Mesothelial cell of epicardium (in vitro differentiated cells): Measurements from ENCODE around the gene TTC5. TPM values are rescaled to one million over a fixed set of nuclear protein-coding genes. Genes with fewer than 3 reads are reported as not detected.
"Not testable (repeated sequence)": the region's sequence is repeated elsewhere in the genome, so short reads cannot be mapped to it uniquely, and the experiment has no call there.

Source experiments
- DNase-seq, 2 experiments: peaks; one replicate each; pipeline ENCODE4 v3.0.0; 2021; ENCODE audit warnings: low spot score in 2 of 2; ENCODE audit not compliant: unreplicated experiment in 2 of 2
- H3K27ac Mint-ChIP-seq: 2 replicates; pipeline ENCODE4 v1.8.0; 2021; ENCODE audit warnings: mixed read lengths
- H3K27me3 Mint-ChIP-seq: 2 replicates; pipeline ENCODE4 v1.8.0; 2021; ENCODE audit warnings: low read depth, mixed read lengths
- H3K36me3 Mint-ChIP-seq: 2 replicates; pipeline ENCODE4 v1.8.0; 2021; ENCODE audit warnings: mixed read lengths
- H3K4me1 Mint-ChIP-seq: 2 replicates; pipeline ENCODE4 v1.8.0; 2021; ENCODE audit warnings: mixed read lengths
- H3K4me3 Mint-ChIP-seq: 2 replicates; pipeline ENCODE4 v1.8.0; 2021; ENCODE audit warnings: mild to moderate bottlenecking, moderate library complexity, mixed read lengths
- H3K9me3 Mint-ChIP-seq: 2 replicates; pipeline ENCODE4 v1.8.0; 2021; ENCODE audit warnings: mixed read lengths
- CTCF ChIP-seq: fragments of 200-600 bp; sonication (generic); IDR thresholded peaks from one replicate; pipeline ENCODE4 v1.5.0; 2021; ENCODE audit warnings: antibody characterized with exemption; ENCODE audit not compliant: unreplicated experiment
- total RNA-seq: library from RNA; stranded (reverse); gene quantifications from 3 replicates; pipeline ENCODE4 v1.2.1, GENCODE V29; 2021

The TTC5 gene
- total RNA-seq, 1 donor from 2014 or later, result 30.0 TPM

DNA sequence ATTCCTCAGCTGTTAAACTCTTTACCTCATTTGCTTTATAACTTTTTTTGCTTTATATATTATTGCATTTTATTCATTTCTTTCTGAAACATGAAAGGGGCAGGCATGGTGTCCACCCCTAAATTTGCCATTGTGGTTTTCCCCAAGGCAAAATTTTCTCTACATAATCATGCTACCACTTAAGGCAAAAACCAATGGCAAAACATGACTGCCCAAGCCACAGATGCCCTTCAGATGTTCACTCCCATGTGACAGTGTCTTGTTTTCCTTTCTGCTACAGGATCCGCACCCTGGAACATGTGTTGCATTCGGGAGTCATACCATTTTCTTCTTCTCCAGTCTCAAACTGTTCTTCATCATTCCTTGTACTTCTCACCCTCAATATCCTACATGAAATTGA is 28.3 kb downstream of the TTC5 start:
- Mint-ChIP-seq H3K27me3 (no peaks in the 10 kb centered on the region), H3K4me3 (no peak overlapping the region), H3K36me3 (peaks cover 72% of the 10 kb centered on the region), H3K4me1 (no peaks in the 10 kb centered on the region), H3K9me3 (peaks cover 70% of the 10 kb centered on the region), H3K27ac (no peak overlapping the region)
- DNase-seq, result no peak
- no peak for TF ChIP-seq CTCF

DNA sequence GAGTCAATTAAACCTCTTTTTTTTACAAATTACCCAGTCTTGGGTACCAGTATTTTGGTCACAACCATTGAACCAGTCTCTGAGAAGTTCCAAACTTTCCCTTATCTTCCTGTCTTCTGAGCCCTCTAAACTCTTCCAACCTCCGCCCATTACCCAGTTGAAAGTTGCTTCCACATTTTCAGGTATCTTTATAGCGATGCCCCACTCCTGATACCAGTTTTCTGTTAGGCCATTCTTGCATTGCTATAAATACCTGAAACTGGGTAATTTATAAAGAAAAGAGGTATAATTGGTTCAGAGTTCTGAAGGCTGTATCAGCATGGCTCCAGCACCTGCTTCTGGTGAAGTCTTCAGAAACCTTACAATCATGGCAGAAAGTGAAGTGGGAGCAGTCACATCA is 31.7 kb downstream of the TTC5 start:
- no peaks in the 10 kb centered on the region for H3K27me3 Mint-ChIP-seq
- no peak for TF ChIP-seq CTCF
- H3K36me3 Mint-ChIP-seq, result peaks cover 46% of the 10 kb centered on the region

DNA sequence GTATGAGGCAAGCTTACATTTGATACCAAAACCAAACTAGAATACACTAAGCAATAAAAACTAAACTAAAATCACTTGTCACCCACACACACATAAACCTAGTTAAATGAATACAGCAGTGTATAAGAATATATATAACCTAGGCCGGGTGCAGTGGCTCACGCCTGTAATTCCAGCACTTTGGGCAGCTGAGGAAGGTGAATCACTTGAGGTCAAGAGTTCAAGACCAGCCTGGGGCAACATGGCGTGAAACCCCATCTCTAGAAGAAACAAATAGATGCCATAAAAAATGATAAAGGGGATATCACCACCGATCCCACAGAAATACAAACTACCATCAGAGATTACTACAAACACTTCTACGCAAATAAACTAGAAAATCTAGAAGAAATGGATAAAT is 41.4 kb downstream of the TTC5 start:
- peaks cover 36% of the 10 kb centered on the region for H3K9me3 Mint-ChIP-seq
- H3K27me3 Mint-ChIP-seq, H3K27ac Mint-ChIP-seq, H3K4me1 Mint-ChIP-seq, DNase-seq, H3K4me3 Mint-ChIP-seq, H3K36me3 Mint-ChIP-seq: not testable (repeated sequence)

More for the DNA sequence above, 31.7 kb downstream of the TTC5 start:
- Mint-ChIP-seq H3K27ac (no peak overlapping the region), H3K9me3 (peaks cover 72% of the 10 kb centered on the region), H3K4me3 (no peak overlapping the region), H3K4me1 (no peaks in the 10 kb centered on the region)
- no peak for DNase-seq

GRCh38 chr14:20262642-20263128 is 43.1 kb downstream of the TTC5 start:
- no peak for TF ChIP-seq CTCF
- peaks cover 30% of the 10 kb centered on the region for H3K9me3 Mint-ChIP-seq

GRCh38 chr14:20247646-20248246 is 58.0 kb downstream of the TTC5 start:
- no peak for TF ChIP-seq CTCF
- Mint-ChIP-seq H3K27ac (no peak overlapping the region), H3K9me3 (peaks cover 51% of the 10 kb centered on the region), H3K36me3 (no peaks in the 10 kb centered on the region), H3K4me1 (no peaks in the 10 kb centered on the region), H3K27me3 (no peaks in the 10 kb centered on the region), H3K4me3 (no peak overlapping the region)
- no peak for DNase-seq

More at GRCh38 chr14:20262642-20263128, 43.1 kb downstream of the TTC5 start:
- DNase-seq, result no peak
- no peak overlapping the region for H3K4me3 Mint-ChIP-seq
- no peak overlapping the region for H3K27ac Mint-ChIP-seq
- no peaks in the 10 kb centered on the region for H3K27me3 Mint-ChIP-seq
- no peaks in the 10 kb centered on the region for H3K36me3 Mint-ChIP-seq
- no peaks in the 10 kb centered on the region for H3K4me1 Mint-ChIP-seq

Other genes starting within 250 kb of the TTC5 start
- not detected in 3 replicates for gene OR4L1, start 245.9 kb downstream of the TTC5 start, total RNA-seq
- not detected in 3 replicates for gene OR4K17, start 195.2 kb downstream of the TTC5 start, total RNA-seq
- gene OR4N5, start 167.1 kb downstream of the TTC5 start, total RNA-seq, result not detected in 3 replicates
- not detected in 3 replicates for gene OR11G2, start 115.1 kb downstream of the TTC5 start, total RNA-seq
- not detected in 3 replicates for gene OR11H6, start 82.2 kb downstream of the TTC5 start, total RNA-seq
- gene OR11H7, start 77.0 kb downstream of the TTC5 start, total RNA-seq, result not detected in 3 replicates
- gene OR11H4, start 66.7 kb downstream of the TTC5 start, total RNA-seq, result not detected in 3 replicates
- gene CCNB1IP1, start 27.3 kb upstream of the TTC5 start, total RNA-seq, result 104 to 112 TPM (median 109 TPM) in 3 replicates
- 35.1 to 40.9 TPM (median 38.6 TPM) in 3 replicates for gene PARP2, start 37.7 kb upstream of the TTC5 start, total RNA-seq
- 12.8 to 18.3 TPM (median 16.8 TPM) in 3 replicates for gene TEP1, start 107.5 kb upstream of the TTC5 start, total RNA-seq
- 0.11 to 0.16 TPM (median 0.13 TPM) in 3 replicates for gene KLHL33, start 130.2 kb upstream of the TTC5 start, total RNA-seq
- gene OSGEP, start 148.9 kb upstream of the TTC5 start, total RNA-seq, result 67.0 to 72.9 TPM (median 69.7 TPM) in 3 replicates
- gene APEX1, start 149.3 kb upstream of the TTC5 start, total RNA-seq, result 283 to 304 TPM (median 299 TPM) in 3 replicates
- 32.3 to 37.5 TPM (median 33.7 TPM) in 3 replicates for gene PIP4P1, start 155.5 kb upstream of the TTC5 start, total RNA-seq
- 10.3 to 11.3 TPM (median 10.4 TPM) in 3 replicates for gene PNP, start 163.5 kb upstream of the TTC5 start, total RNA-seq
- 0.70 to 1.1 TPM (median 1.1 TPM) in 3 replicates for gene RNASE10, start 199.6 kb upstream of the TTC5 start, total RNA-seq